MM.1S (cell line): ENCODE measurements around the gene ITGA4.

Experiments used
- EZH2 ChIP-seq: fragments of 300-600 bp; sonication (generic); optimal IDR thresholded peaks from 2 replicates; pipeline ENCODE3; 2017; ENCODE audit warnings: low read depth, mild to moderate bottlenecking, antibody characterized with exemption, low read length, mixed read lengths
- TF ChIP-seq, protein P1 (sequence below): fragments of 300-600 bp; sonication (generic); IDR thresholded peaks from 2 replicates; pipeline ENCODE4 v1.5.1; 2016; ENCODE audit warnings: antibody characterized with exemption, low read length, mixed read lengths

DNA sequence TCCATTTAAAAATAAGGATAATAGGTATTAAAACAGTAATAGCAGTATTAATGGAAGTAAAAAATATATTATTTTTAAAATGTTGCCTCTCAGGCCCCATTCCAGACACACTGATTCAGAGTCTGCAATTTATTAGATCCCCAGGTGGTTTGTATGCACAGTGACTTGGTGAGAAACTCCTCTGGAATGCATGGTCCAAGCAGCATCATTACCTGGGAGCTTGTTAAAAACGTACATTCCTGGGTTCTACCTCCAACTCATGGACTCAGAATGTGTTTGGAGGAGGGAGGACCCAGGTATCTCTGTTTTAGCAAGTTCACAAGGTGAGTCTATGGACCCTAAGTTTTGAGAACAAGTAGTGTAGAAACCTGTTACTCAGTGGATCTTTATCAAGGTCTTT is 95.6 kb downstream of the ITGA4 start:
- TF ChIP-seq EZH2 = no peak
- TF ChIP-seq, protein P1, sequence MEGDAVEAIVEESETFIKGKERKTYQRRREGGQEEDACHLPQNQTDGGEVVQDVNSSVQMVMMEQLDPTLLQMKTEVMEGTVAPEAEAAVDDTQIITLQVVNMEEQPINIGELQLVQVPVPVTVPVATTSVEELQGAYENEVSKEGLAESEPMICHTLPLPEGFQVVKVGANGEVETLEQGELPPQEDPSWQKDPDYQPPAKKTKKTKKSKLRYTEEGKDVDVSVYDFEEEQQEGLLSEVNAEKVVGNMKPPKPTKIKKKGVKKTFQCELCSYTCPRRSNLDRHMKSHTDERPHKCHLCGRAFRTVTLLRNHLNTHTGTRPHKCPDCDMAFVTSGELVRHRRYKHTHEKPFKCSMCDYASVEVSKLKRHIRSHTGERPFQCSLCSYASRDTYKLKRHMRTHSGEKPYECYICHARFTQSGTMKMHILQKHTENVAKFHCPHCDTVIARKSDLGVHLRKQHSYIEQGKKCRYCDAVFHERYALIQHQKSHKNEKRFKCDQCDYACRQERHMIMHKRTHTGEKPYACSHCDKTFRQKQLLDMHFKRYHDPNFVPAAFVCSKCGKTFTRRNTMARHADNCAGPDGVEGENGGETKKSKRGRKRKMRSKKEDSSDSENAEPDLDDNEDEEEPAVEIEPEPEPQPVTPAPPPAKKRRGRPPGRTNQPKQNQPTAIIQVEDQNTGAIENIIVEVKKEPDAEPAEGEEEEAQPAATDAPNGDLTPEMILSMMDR = no peak
